ENCODE results near the gene HSPB7. TPM values are rescaled to one million over a fixed set of nuclear protein-coding genes. Genes with fewer than 3 reads are reported as not detected.

HSPB7 gene
- total RNA-seq, 1 donor from 2014 or later: 160 TPM

GRCh38 chr1:15993666-15994065 lies 24.2 kb downstream of the HSPB7 start:
- no peak overlapping the region for H3K27ac Mint-ChIP-seq (ENCODE audit: unreplicated experiment)
- TF ChIP-seq, protein P1, sequence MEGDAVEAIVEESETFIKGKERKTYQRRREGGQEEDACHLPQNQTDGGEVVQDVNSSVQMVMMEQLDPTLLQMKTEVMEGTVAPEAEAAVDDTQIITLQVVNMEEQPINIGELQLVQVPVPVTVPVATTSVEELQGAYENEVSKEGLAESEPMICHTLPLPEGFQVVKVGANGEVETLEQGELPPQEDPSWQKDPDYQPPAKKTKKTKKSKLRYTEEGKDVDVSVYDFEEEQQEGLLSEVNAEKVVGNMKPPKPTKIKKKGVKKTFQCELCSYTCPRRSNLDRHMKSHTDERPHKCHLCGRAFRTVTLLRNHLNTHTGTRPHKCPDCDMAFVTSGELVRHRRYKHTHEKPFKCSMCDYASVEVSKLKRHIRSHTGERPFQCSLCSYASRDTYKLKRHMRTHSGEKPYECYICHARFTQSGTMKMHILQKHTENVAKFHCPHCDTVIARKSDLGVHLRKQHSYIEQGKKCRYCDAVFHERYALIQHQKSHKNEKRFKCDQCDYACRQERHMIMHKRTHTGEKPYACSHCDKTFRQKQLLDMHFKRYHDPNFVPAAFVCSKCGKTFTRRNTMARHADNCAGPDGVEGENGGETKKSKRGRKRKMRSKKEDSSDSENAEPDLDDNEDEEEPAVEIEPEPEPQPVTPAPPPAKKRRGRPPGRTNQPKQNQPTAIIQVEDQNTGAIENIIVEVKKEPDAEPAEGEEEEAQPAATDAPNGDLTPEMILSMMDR (IDR thresholded peaks at IDR 0.05): no peak
- DNase-seq (ENCODE audit: low spot score): no peak
- peaks cover 5% of the 10 kb centered on the region for H3K27me3 Mint-ChIP-seq (ENCODE audit: low read depth)
- H3K36me3 Mint-ChIP-seq (ENCODE audit: low read depth): no peaks in the 10 kb centered on the region
- H3K4me1 Mint-ChIP-seq (ENCODE audit: low read depth): no peaks in the 10 kb centered on the region
- no peak overlapping the region for H3K4me3 Mint-ChIP-seq (ENCODE audit: unreplicated experiment)
- H3K9me3 Mint-ChIP-seq (ENCODE audit: low read depth): no peaks in the 10 kb centered on the region

DNA sequence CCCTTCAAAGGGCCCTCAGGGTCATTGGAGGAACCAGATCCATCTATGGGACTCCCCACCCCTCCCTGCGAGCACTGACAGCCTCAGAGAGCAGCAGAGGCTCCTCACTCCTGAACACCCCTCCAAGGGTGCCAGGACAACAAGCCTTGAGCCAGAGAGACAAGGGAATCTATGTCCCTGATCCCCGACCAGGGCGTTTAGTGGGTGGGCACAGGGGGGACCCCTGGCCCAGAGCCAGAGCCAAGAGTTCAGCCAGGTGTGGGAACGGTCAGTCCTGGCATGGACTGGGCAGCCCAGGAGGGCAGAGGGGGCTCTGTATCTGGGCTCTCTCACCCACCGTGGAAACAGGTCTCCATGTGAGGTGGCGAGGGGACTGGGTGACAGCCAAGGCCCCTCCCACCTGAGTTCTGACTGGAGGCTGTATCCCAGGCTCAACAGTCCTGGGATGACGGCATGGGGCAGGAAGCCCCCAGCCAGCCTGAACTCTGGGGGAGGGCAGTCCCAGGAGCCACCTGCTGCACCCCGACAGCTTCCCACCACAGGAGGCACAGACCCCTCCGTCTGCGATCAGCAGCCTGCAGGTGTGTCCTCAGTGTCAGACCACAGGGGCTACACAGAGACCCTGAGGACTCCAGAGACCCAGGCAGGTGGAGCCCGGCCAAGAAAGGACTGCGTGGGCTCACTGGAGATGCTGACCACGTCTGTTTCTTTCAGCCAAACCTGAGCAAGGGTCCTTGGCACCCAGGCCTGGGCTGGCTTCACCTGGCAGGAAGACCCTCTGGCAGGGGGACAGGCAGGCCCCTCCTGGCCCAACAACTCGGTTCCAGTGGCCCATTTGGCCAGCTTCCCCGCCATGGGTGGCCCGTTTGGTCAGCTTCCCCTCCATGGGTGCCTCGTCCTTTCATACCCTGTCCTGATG lies 25.0 kb downstream of the HSPB7 start:
- TF ChIP-seq, protein P1 (IDR thresholded peaks at IDR 0.05): no peak
- Mint-ChIP-seq H3K27ac (ENCODE audit: unreplicated experiment) (no peak overlapping the region), H3K4me3 (ENCODE audit: unreplicated experiment) (no peak overlapping the region), H3K4me1 (ENCODE audit: low read depth) (no peaks in the 10 kb centered on the region), H3K9me3 (ENCODE audit: low read depth) (no peaks in the 10 kb centered on the region), H3K27me3 (ENCODE audit: low read depth) (peaks cover under 1% of the 10 kb centered on the region), H3K36me3 (ENCODE audit: low read depth) (no peaks in the 10 kb centered on the region)
- DNase-seq (ENCODE audit: low spot score): no peak

- H3K4me1 Mint-ChIP-seq (ENCODE audit: low read depth): no peaks in the 10 kb centered on the region
- H3K27me3 Mint-ChIP-seq (ENCODE audit: low read depth): no peaks in the 10 kb centered on the region
- H3K9me3 Mint-ChIP-seq (ENCODE audit: low read depth): no peaks in the 10 kb centered on the region
- TF ChIP-seq, protein P1 (IDR thresholded peaks at IDR 0.05): no peak
- H3K36me3 Mint-ChIP-seq (ENCODE audit: low read depth): no peaks in the 10 kb centered on the region
- no peak overlapping the region for H3K4me3 Mint-ChIP-seq (ENCODE audit: unreplicated experiment)
- H3K27ac Mint-ChIP-seq (ENCODE audit: unreplicated experiment): no peak overlapping the region
- DNase-seq (ENCODE audit: low spot score): no peak
Observed at GRCh38 chr1:15992187-15992553, 25.7 kb downstream of the HSPB7 start.

- Mint-ChIP-seq H3K36me3 (ENCODE audit: low read depth) (no peaks in the 10 kb centered on the region), H3K27me3 (ENCODE audit: low read depth) (no peaks in the 10 kb centered on the region), H3K4me1 (ENCODE audit: low read depth) (no peaks in the 10 kb centered on the region), H3K9me3 (ENCODE audit: low read depth) (no peaks in the 10 kb centered on the region), H3K4me3 (ENCODE audit: unreplicated experiment) (no peak overlapping the region), H3K27ac (ENCODE audit: unreplicated experiment) (no peak overlapping the region)
- DNase-seq (ENCODE audit: low spot score): no peak
- TF ChIP-seq, protein P1 (IDR thresholded peaks at IDR 0.05): no peak
Observed at GRCh38 chr1:15991427-15992186, 26.2 kb downstream of the HSPB7 start.

- Mint-ChIP-seq H3K27me3 (ENCODE audit: low read depth) (no peaks in the 10 kb centered on the region), H3K9me3 (ENCODE audit: low read depth) (no peaks in the 10 kb centered on the region), H3K36me3 (ENCODE audit: low read depth) (no peaks in the 10 kb centered on the region), H3K4me3 (ENCODE audit: unreplicated experiment) (no peak overlapping the region), H3K4me1 (ENCODE audit: low read depth) (no peaks in the 10 kb centered on the region), H3K27ac (ENCODE audit: unreplicated experiment) (no peak overlapping the region)
- TF ChIP-seq, protein P1 (IDR thresholded peaks at IDR 0.05): no peak
- DNase-seq (ENCODE audit: low spot score): no peak
Observed at GRCh38 chr1:15989776-15990175, 28.1 kb downstream of the HSPB7 start.
